Stimulated activated naive CD8-positive, alpha-beta T cell treated with anti-CD3 and anti-CD28 coated beads, Interleukin-15, amount 100 ng/mL, for 72 hours (primary cell): ENCODE data around the gene SORCS3.

Experiments
- ATAC-seq: fragments of 150-1000 bp; cut with Tn5 transposase; 2 replicates; pipeline ENCODE4 v1.10.0; 2021; ENCODE audit warnings: mild to moderate bottlenecking, moderate library complexity
- DNase-seq, 2 donors: peaks; one replicate each; pipeline ENCODE4 v3.0.0; 2021 to 2022
- H3K27ac Mint-ChIP-seq, 2 donors: one replicate each; pipeline ENCODE4 v1.8.0; 2022; ENCODE audit warnings: mild to moderate bottlenecking in 2 of 2, mixed read lengths in 2 of 2, moderate library complexity in 2 of 2
- H3K27me3 Mint-ChIP-seq: one replicate; pipeline ENCODE4 v1.8.0; 2022; ENCODE audit warnings: mixed read lengths
- H3K4me1 Mint-ChIP-seq: one replicate; pipeline ENCODE4 v1.8.0; 2022; ENCODE audit warnings: mild to moderate bottlenecking, mixed read lengths
- H3K4me3 Mint-ChIP-seq, 2 donors: one replicate each; pipeline ENCODE4 v1.8.0; 2022; ENCODE audit warnings: mild to moderate bottlenecking in 2 of 2, mixed read lengths in 2 of 2, moderate library complexity in 1 of 2
- H3K9me3 Mint-ChIP-seq, 2 donors: one replicate each; pipeline ENCODE4 v1.8.0; 2022; ENCODE audit warnings: mixed read lengths in 2 of 2

SORCS3 gene

GRCh38 chr10:105237685-105238084, 596.6 kb downstream of the SORCS3 start:
- no peaks in the 10 kb centered on the region for H3K27me3 Mint-ChIP-seq
- DNase-seq (no peak), ATAC-seq (no peak)
- peaks cover 10 to 18% of the 10 kb centered on the region in 2 donors for H3K9me3 Mint-ChIP-seq
- no peak overlapping the region for H3K27ac Mint-ChIP-seq
- no peaks in the 10 kb centered on the region for H3K4me1 Mint-ChIP-seq
- no peak overlapping the region for H3K4me3 Mint-ChIP-seq

DNA sequence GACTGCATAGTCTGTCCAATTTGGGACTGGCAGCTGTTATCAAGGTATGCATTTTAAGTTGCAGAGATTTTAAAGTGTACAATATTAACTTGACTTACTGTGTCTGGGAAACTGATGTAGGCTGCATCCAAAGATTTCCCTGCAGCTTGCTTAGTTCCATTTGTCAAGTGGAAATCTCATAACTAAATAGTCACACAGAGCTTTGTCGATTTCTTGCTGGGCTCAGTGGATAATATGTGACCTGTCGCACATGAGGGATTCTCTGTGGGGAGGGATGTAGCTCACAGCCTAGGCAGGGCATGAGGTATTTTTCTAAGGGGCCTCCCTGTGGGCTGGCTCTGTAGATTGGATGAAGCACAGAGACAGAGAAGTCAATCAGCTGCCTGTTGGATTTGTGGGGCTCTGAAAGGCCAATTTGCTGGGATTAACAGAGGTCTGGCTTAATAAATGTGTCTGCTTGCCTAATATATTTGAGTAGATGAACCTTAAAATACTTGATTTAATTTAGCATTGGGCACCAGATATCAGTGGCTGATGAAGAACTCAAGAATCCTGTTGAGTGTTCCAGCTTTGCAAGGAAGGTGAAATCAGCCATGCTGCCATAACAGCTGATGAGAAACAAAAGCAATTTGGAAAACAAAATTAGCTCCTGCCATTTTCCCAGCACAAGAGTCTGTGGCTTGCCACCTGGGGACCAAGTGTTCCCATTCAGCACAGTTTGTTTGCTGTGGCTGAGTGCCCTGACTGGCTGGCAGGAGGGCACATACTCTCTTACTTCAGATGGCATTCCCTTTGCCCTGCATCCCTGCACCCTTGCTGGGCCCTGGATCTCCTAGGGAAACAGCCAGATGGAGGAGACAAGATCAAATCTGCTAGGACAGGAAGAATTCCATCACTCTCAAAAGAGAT, 598.5 kb downstream of the SORCS3 start:
- peaks cover 6 to 7% of the 10 kb centered on the region in 2 donors for H3K9me3 Mint-ChIP-seq
- H3K27me3 Mint-ChIP-seq, result no peaks in the 10 kb centered on the region
- ATAC-seq (no peak), DNase-seq (no peak)
- no peak overlapping the region for H3K4me3 Mint-ChIP-seq
- no peaks in the 10 kb centered on the region for H3K4me1 Mint-ChIP-seq
- no peak overlapping the region for H3K27ac Mint-ChIP-seq

DNA sequence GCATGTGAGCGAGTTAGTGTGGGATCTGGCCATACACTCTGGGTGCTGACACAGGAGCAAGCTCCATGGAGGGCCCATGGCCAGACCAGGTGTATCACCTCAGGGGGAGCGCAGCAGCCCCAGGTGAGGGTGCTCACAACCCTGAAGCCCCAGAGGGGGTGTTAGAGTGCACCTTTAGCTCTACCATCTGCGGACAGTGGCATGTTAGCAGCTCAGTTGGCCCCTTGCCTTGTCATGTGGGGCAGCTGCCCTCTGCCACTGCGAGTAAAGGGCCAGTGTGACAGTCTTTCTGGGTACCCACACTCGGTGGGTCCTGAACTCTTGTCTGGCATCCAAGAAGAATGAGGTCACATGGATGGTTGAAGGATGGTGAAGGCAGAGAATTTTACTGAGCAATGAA, 600.2 kb downstream of the SORCS3 start:
- ATAC-seq (no peak), DNase-seq (no peak)
- H3K27ac Mint-ChIP-seq, result no peak overlapping the region
- H3K4me3 Mint-ChIP-seq, result no peak overlapping the region
- H3K4me1 Mint-ChIP-seq, result no peaks in the 10 kb centered on the region
- H3K9me3 Mint-ChIP-seq, result no peaks in the 10 kb centered on the region
- H3K27me3 Mint-ChIP-seq, result no peaks in the 10 kb centered on the region

- no peak for ATAC-seq
Measured at GRCh38 chr10:105243381-105243780, 602.3 kb downstream of the SORCS3 start.

DNA sequence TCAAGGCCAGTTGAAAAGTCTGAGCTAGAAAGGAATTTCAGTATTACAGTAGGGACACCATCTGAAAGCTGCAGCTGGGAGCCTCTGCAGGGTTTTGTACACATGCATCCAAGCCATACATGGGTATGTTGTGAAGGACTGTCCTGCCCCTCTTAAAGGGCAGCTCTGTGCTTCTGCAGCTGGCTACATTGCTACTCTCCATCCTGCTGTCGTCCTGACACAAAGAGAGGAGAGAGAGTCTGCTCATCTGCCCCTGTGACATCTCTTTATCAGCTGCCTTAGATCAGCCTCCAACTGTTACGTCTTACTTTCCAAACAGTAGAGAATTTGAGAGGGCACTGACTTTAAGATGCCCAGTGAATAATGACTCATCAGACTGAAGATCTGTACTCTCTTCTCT, 602.7 kb downstream of the SORCS3 start:
- ATAC-seq (no peak), DNase-seq (no peak)
- H3K9me3 Mint-ChIP-seq, result peaks cover 0 to 5% of the 10 kb centered on the region in 2 donors
- H3K27me3 Mint-ChIP-seq, result no peaks in the 10 kb centered on the region
- H3K27ac Mint-ChIP-seq, result no peak overlapping the region
- H3K4me3 Mint-ChIP-seq, result no peak overlapping the region
- no peaks in the 10 kb centered on the region for H3K4me1 Mint-ChIP-seq

More at GRCh38 chr10:105243381-105243780, 602.3 kb downstream of the SORCS3 start:
- no peak for DNase-seq
- Mint-ChIP-seq H3K9me3 (peaks cover 0 to 5% of the 10 kb centered on the region in 2 donors), H3K27ac (no peak overlapping the region), H3K4me1 (no peaks in the 10 kb centered on the region), H3K4me3 (no peak overlapping the region), H3K27me3 (no peaks in the 10 kb centered on the region)

GRCh38 chr10:105247831-105248499, 606.9 kb downstream of the SORCS3 start:
- Mint-ChIP-seq H3K9me3 (peaks cover 5 to 6% of the 10 kb centered on the region in 2 donors), H3K4me3 (no peak overlapping the region), H3K27ac (no peak overlapping the region), H3K4me1 (no peaks in the 10 kb centered on the region), H3K27me3 (no peaks in the 10 kb centered on the region)
- no peak for ATAC-seq
- DNase-seq, result no peak

DNA sequence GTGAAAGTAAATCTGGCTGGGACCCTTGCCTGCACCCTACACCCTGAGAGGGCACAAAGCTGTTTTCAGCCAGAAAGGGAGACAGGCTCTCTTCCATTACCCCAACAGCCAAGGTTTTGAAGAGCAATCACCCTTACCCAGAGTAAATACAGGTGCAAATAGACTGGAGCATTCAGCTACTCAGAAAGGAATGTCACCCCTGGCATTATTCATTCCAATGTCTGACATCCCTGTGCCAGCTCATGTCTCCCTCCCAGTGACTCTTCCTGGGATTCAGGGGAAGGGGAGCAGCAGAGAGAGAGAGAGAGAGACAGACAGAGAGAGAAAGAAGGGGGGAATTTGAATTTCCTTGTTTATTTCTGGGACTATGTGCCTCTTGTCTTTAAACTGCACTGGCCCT, 611.8 kb downstream of the SORCS3 start:
- H3K27me3 Mint-ChIP-seq, result no peaks in the 10 kb centered on the region
- peaks cover 4 to 6% of the 10 kb centered on the region in 2 donors for H3K9me3 Mint-ChIP-seq
- no peaks in the 10 kb centered on the region for H3K4me1 Mint-ChIP-seq
- ATAC-seq, result no peak
- no peak overlapping the region for H3K27ac Mint-ChIP-seq
- H3K4me3 Mint-ChIP-seq, result no peak overlapping the region
- DNase-seq, result no peak

DNA sequence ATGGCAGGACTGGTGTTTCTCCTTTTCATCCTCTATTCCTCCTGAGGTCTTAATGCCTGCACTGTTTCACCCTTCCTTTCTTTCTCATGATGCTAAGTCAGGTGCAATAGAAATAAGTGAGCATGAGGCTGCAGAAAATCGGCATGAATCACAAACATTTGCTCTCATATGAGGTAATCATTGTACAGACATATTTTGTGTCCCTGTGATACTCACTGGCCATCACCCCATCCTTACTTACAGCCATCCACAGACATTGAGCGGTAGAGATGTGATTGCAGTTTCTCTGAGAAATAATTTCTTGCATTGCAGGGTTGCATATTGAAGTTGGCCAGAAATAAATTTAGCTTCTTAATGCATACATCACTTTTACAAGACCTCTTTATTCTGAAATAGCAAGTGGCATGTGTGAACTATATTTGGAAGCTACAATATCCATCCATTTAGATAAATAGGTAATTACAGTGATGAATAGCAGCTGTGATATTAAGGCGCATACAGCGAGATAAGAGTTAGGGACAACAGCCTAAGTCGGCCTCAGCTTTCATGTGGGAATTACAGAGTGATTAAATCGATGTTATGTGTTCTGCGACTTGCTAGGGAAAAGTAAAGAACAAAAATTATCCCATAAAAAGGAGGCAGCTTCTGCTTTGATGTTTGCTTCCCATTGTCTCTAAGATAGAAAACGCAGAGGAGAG, 612.6 kb downstream of the SORCS3 start:
- DNase-seq (no peak), ATAC-seq (no peak)
- Mint-ChIP-seq H3K9me3 (peaks cover 0 to 6% of the 10 kb centered on the region in 2 donors), H3K4me1 (no peaks in the 10 kb centered on the region), H3K4me3 (no peak overlapping the region), H3K27me3 (no peaks in the 10 kb centered on the region), H3K27ac (no peak overlapping the region)

DNA sequence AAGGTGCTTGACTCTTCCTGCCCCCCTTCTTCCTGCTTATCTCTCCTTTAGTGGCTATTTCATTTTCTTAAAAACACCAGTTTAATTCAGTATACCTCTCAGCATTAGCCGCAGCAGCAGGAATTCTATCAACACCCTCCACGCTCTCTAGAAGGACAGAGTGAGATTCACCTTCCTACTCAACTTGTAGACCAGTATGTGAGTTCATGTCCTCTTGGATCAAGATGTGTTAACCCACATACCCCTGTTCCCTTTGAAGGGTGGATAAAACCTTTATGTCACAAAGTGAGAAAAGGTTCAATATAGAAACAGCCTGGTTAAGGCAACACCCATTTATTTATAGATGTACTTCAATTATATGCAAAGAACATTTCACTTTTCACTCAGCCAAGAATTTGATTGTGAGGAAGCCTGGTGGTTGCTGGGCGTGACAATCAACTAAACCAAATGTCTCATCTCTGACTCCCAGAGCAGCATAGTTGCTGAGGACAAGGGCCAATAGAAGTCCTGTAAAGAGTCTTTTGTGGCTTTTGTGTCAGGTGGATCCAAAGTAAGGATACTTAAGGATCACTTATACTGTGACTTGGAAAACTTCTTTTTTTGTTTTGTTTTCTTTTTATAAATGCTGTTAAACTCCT, 617.1 kb downstream of the SORCS3 start:
- H3K27me3 Mint-ChIP-seq, result no peaks in the 10 kb centered on the region
- no peak for DNase-seq
- H3K4me1 Mint-ChIP-seq, result no peaks in the 10 kb centered on the region
- no peaks in the 10 kb centered on the region for H3K9me3 Mint-ChIP-seq
- no peak overlapping the region for H3K27ac Mint-ChIP-seq
- H3K4me3 Mint-ChIP-seq, result no peak overlapping the region
- ATAC-seq, result no peak

DNA sequence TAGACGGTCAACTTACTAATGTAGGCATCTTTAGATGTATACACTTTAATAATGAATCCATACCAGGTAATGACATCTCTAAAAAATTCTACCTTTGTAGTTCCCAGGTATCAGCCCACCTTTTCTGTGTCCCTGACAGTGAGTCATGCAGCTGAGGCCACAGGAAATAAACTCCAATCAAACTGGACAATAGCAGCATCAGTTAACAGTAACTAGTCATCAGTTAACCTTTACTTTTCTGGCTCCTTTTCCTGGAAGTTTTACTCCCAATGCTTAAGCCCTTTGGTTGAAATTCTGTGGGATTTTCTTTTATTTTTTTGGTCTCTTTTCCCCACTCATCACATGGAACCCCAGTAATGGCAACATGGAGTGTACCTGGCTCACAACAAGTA, 617.6 kb downstream of the SORCS3 start:
- H3K27ac Mint-ChIP-seq, result no peak overlapping the region
- no peaks in the 10 kb centered on the region for H3K9me3 Mint-ChIP-seq
- DNase-seq (no peak), ATAC-seq (no peak)
- no peaks in the 10 kb centered on the region for H3K4me1 Mint-ChIP-seq
- no peaks in the 10 kb centered on the region for H3K27me3 Mint-ChIP-seq
- no peak overlapping the region for H3K4me3 Mint-ChIP-seq

DNA sequence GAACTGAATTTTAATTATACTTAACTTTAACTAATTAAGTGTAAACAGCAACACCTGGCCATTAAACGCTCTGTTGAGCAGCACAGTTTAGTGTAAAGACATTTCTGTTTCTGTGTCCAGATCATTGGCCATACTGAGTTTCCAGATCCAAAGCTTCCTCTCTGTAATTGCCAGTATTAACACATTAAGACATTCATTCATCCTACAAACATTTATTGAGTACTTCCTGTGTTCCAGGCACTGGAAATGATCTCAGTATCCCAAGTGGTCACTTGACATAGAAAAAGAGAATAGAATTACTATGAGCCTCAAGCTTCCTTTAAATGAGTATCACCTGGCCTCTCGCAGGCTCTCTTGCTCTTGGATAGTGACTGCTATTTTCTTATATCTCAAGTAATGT, 618.1 kb downstream of the SORCS3 start:
- H3K27ac Mint-ChIP-seq, result no peak overlapping the region
- DNase-seq (no peak), ATAC-seq (no peak)
- H3K4me3 Mint-ChIP-seq, result no peak overlapping the region
- no peaks in the 10 kb centered on the region for H3K27me3 Mint-ChIP-seq
- no peaks in the 10 kb centered on the region for H3K9me3 Mint-ChIP-seq
- no peaks in the 10 kb centered on the region for H3K4me1 Mint-ChIP-seq

- no peaks in the 10 kb centered on the region for H3K4me1 Mint-ChIP-seq
- no peak overlapping the region for H3K27ac Mint-ChIP-seq
- ATAC-seq (no peak), DNase-seq (no peak)
- H3K4me3 Mint-ChIP-seq, result no peak overlapping the region
- H3K27me3 Mint-ChIP-seq, result no peaks in the 10 kb centered on the region
- no peaks in the 10 kb centered on the region for H3K9me3 Mint-ChIP-seq
Measured at GRCh38 chr10:105262666-105263065, 621.6 kb downstream of the SORCS3 start.

DNA sequence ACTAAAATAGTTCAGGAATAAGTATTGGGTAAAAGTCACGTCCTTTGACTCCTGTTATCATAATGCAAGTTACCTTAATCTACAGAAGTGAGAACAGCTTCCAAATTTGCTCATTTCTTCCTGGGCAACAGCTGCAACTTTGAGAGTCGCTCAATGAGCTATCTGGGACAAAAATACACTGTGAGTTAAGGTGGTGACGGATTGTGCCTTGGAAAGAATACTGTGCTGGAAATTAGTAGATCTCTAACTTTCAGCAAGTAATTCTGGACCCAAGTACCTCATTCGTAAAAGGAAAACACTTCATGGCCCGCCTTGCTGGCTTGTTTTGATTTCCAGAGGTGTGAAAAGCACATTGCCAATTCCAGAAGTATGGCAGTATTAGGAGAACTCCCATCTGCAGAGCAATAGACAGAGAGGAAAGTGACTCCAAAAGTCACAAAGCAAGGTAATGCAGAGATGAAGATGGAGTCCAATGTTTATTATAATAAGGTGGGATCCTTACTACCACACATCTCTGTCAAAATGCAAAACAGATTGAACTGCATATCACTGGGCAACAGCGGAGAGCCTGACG, 626.0 kb downstream of the SORCS3 start:
- no peak for ATAC-seq
- no peaks in the 10 kb centered on the region for H3K27me3 Mint-ChIP-seq
- DNase-seq, result no peak
- H3K4me1 Mint-ChIP-seq, result no peaks in the 10 kb centered on the region
- H3K4me3 Mint-ChIP-seq, result no peak overlapping the region
- no peaks in the 10 kb centered on the region for H3K9me3 Mint-ChIP-seq
- H3K27ac Mint-ChIP-seq, result no peak overlapping the region

GRCh38 chr10:105268961-105269360, 627.9 kb downstream of the SORCS3 start:
- Mint-ChIP-seq H3K4me1 (no peaks in the 10 kb centered on the region), H3K27me3 (no peaks in the 10 kb centered on the region), H3K9me3 (no peaks in the 10 kb centered on the region), H3K4me3 (no peak overlapping the region), H3K27ac (no peak overlapping the region)
- ATAC-seq, result no peak
- DNase-seq, result no peak

- no peaks in the 10 kb centered on the region for H3K9me3 Mint-ChIP-seq
- H3K4me3 Mint-ChIP-seq, result no peak overlapping the region
- ATAC-seq, result no peak
- peaks cover 5% of the 10 kb centered on the region for H3K4me1 Mint-ChIP-seq
- H3K27me3 Mint-ChIP-seq, result no peaks in the 10 kb centered on the region
- no peak for DNase-seq
- peak overlapping the region in 1 of 2 donors; percentile 66 for H3K27ac Mint-ChIP-seq
Measured at GRCh38 chr10:105269689-105270088, 628.6 kb downstream of the SORCS3 start.
